H9 (cell line): ENCODE data around the gene TYW1. TPM values are rescaled to one million over a fixed set of nuclear protein-coding genes. Genes with fewer than 3 reads are reported as not detected.

Experiments used
- DNase-seq: peaks from one replicate; pipeline ENCODE4 v3.0.0-alpha.2; 2017
- H2AFZ ChIP-seq: one replicate; pipeline ENCODE4 v1.6.1; 2013; ENCODE audit warnings: mild to moderate bottlenecking, low read length, control low read depth, moderate library complexity
- H2AK5ac ChIP-seq: 2 replicates; pipeline ENCODE4 v1.6.1; 2013; ENCODE audit warnings: low read length, control low read depth, mixed read lengths; ENCODE audit not compliant: insufficient read length
- H2BK120ac ChIP-seq: one replicate; pipeline ENCODE4 v1.6.1; 2013; ENCODE audit warnings: low read depth, mild to moderate bottlenecking, low read length, control low read depth, inconsistent platforms; ENCODE audit not compliant: poor library complexity, severe bottlenecking
- H2BK12ac ChIP-seq: 2 replicates; pipeline ENCODE4 v1.6.1; 2013; ENCODE audit warnings: low read length, control low read depth, mixed read lengths, low read depth; ENCODE audit not compliant: insufficient read length
- H2BK15ac ChIP-seq: 2 replicates; pipeline ENCODE4 v1.6.1; 2013; ENCODE audit warnings: low read depth, low read length, control low read depth
- H2BK20ac ChIP-seq: one replicate; pipeline ENCODE4 v1.6.1; 2013; ENCODE audit warnings: low read depth, mild to moderate bottlenecking, low read length, control low read depth, inconsistent platforms; ENCODE audit not compliant: poor library complexity, severe bottlenecking
- H2BK5ac ChIP-seq: 2 replicates; pipeline ENCODE4 v1.6.1; 2013; ENCODE audit warnings: low read length, control low read depth, mixed read lengths; ENCODE audit not compliant: insufficient read length
- H3K14ac ChIP-seq: 2 replicates; pipeline ENCODE4 v1.6.1; 2013; ENCODE audit warnings: low read length, control low read depth; ENCODE audit not compliant: insufficient read depth
- H3K18ac ChIP-seq: 2 replicates; pipeline ENCODE4 v1.6.1; 2013; ENCODE audit warnings: low read depth, mild to moderate bottlenecking, mixed read lengths, low read length, control low read depth; ENCODE audit not compliant: insufficient read length
- H3K23ac ChIP-seq: 2 replicates; pipeline ENCODE4 v1.6.1; 2013; ENCODE audit warnings: low read length, control low read depth, mixed read lengths, low read depth; ENCODE audit not compliant: insufficient read length
- H3K23me2 ChIP-seq: 2 replicates; pipeline ENCODE4 v1.6.1; 2013; ENCODE audit warnings: low read depth, mild to moderate bottlenecking, mixed read lengths, low read length, control low read depth; ENCODE audit not compliant: insufficient read length, poor library complexity, severe bottlenecking
- H3K27ac ChIP-seq: 2 replicates; pipeline ENCODE4 v1.5.1; 2013; ENCODE audit warnings: low read length, control low read depth, mixed read lengths, low read depth; ENCODE audit not compliant: insufficient read length
- H3K27me3 ChIP-seq: 2 replicates; pipeline ENCODE4 v1.6.1; 2013; ENCODE audit warnings: low read length, control low read depth, inconsistent platforms; ENCODE audit not compliant: insufficient read depth
- H3K4ac ChIP-seq: 2 replicates; pipeline ENCODE4 v1.6.1; 2013; ENCODE audit warnings: low read depth, mild to moderate bottlenecking, control low read depth, inconsistent platforms, low read length, moderate library complexity
- H3K4me1 ChIP-seq: 2 replicates; pipeline ENCODE4 v1.6.1; 2013; ENCODE audit warnings: low read length, control low read depth, inconsistent platforms; ENCODE audit not compliant: insufficient read depth
- H3K4me2 ChIP-seq: 2 replicates; pipeline ENCODE4 v1.6.1; 2013; ENCODE audit warnings: low read length, control low read depth, mixed read lengths; ENCODE audit not compliant: insufficient read length, insufficient read depth
- H3K56ac ChIP-seq: 2 replicates; pipeline ENCODE4 v1.6.1; 2013; ENCODE audit warnings: low read depth, mild to moderate bottlenecking, mixed read lengths, low read length, control low read depth; ENCODE audit not compliant: insufficient read length
- H3K79me1 ChIP-seq: 2 replicates; pipeline ENCODE4 v1.6.1; 2013; ENCODE audit warnings: low read depth, mild to moderate bottlenecking, moderate library complexity, low read length, control low read depth, inconsistent platforms; ENCODE audit not compliant: insufficient read depth, poor library complexity, severe bottlenecking
- H3K79me2 ChIP-seq: 2 replicates; pipeline ENCODE4 v1.6.1; 2013; ENCODE audit warnings: low read length, control low read depth, inconsistent platforms; ENCODE audit not compliant: insufficient read depth
- H3K9ac ChIP-seq: 2 replicates; pipeline ENCODE4 v1.6.1; 2013; ENCODE audit warnings: low read length, control low read depth, mixed read lengths; ENCODE audit not compliant: insufficient read length; ENCODE audit errors: extremely low read depth
- H3K9me3 ChIP-seq: one replicate; pipeline ENCODE4 v1.6.1; 2013; ENCODE audit warnings: low read depth, low read length, inconsistent platforms; ENCODE audit not compliant: control insufficient read depth
- H3T11ph ChIP-seq: one replicate; pipeline ENCODE4 v1.6.1; 2013; ENCODE audit warnings: mild to moderate bottlenecking, low read length, control low read depth, inconsistent platforms
- H4K20me1 ChIP-seq: one replicate; pipeline ENCODE4 v1.6.1; 2013; ENCODE audit not compliant: control insufficient read depth, insufficient read length, insufficient read depth
- H4K5ac ChIP-seq: 2 replicates; pipeline ENCODE4 v1.6.1; 2013; ENCODE audit warnings: low read depth, mild to moderate bottlenecking, mixed read lengths, low read length, control low read depth; ENCODE audit not compliant: insufficient read length
- H4K8ac ChIP-seq: replicated peaks from 2 replicates; pipeline ENCODE4 v1.6.1; 2013; ENCODE audit warnings: low read length, control low read depth, mixed read lengths, low read depth; ENCODE audit not compliant: insufficient read length
- H4K91ac ChIP-seq: 2 replicates; pipeline ENCODE4 v1.6.1; 2013; ENCODE audit warnings: low read depth, mild to moderate bottlenecking, moderate library complexity, mixed read lengths, low read length, control low read depth; ENCODE audit not compliant: insufficient read length
- H3K27ac Mint-ChIP-seq, 3 experiments: 2 replicates in 2 of 3; 3 replicates in 1 of 3; pipeline ENCODE4 v1.8.0; 2020 to 2021; ENCODE audit warnings: mixed read lengths in 3 of 3, mild to moderate bottlenecking in 1 of 3, moderate library complexity in 1 of 3
- H3K27me3 Mint-ChIP-seq: 2 replicates; pipeline ENCODE4 v1.8.0; 2021; ENCODE audit warnings: low read depth, mild to moderate bottlenecking, moderate library complexity, mixed read lengths
- H3K36me3 Mint-ChIP-seq, 3 experiments: 2 replicates in 2 of 3; 3 replicates in 1 of 3; pipeline ENCODE4 v1.8.0; 2020 to 2021; ENCODE audit warnings: low read depth in 3 of 3, mixed read lengths in 3 of 3; ENCODE audit not compliant: insufficient read depth in 1 of 3
- H3K4me1 Mint-ChIP-seq, 2 experiments: 2 replicates each; pipeline ENCODE4 v1.8.0; 2020; ENCODE audit warnings: mixed read lengths in 2 of 2
- H3K4me3 Mint-ChIP-seq, 2 experiments: 2 replicates in 1 of 2; 3 replicates in 1 of 2; pipeline ENCODE4 v1.8.0; 2020 to 2021; ENCODE audit warnings: mild to moderate bottlenecking in 2 of 2, mixed read lengths in 2 of 2, moderate library complexity in 1 of 2
- H3K9me3 Mint-ChIP-seq, 2 experiments: 2 replicates in 1 of 2; 3 replicates in 1 of 2; pipeline ENCODE4 v1.8.0; 2020; ENCODE audit warnings: mild to moderate bottlenecking in 2 of 2, mixed read lengths in 2 of 2, moderate library complexity in 1 of 2
- WGBS: extraction: QIAGEN DNeasy Blood & Tissue Kit; methylation state at CpG from one replicate; pipeline ENCODE4 v1.1.7; 2013; ENCODE audit warnings: missing lambda C conversion rate, low lambda C conversion rate, mixed read lengths; ENCODE audit not compliant: insufficient read length; ENCODE audit errors: extremely low coverage; 5-methylcytosine and 5-hydroxymethylcytosine counted together
- total RNA-seq: library from RNA; stranded (reverse); gene quantifications from 2 replicates; pipeline ENCODE4 v1.2.1, GENCODE V29; 2021
- TF ChIP-seq, protein P1 (sequence below): fragments of 200-600 bp; sonication (generic); conservative IDR thresholded peaks from 3 replicates; pipeline ENCODE4 v1.8.0; 2021; ENCODE audit warnings: antibody characterized with exemption, mild to moderate bottlenecking

Gene TYW1
- total RNA-seq, 1 experiment from 2014 or later, result 22.3 TPM

DNA sequence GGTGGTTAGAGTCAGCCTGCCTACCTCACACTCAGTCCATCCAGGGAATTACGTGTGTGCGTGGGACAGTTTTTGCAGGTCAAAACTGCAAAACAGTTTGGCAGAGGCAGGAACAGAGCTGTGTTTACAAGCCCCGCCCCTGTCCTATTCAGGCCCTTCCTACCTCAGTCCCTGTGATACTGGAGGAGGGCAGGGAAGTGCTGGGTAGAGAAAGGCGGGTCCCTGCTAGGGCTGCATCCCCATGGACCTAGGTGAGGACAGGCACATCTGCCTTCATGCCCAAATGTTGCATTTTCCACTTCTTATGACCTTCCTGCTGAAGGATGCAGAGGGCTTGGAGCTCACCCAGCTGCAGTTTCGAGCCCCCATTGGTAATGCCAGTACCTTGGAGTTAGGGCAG, 26.3 kb upstream of the TYW1 start:
- H3K9me3 Mint-ChIP-seq, result peaks cover 6 to 16% of the 10 kb centered on the region in 2 experiments; a peak in 3 of 5 replicates
- Histone ChIP-seq H3K9me3 (no peaks in the 10 kb centered on the region), H2AFZ (no peak overlapping the region)

More for the DNA sequence above, 26.3 kb upstream of the TYW1 start:
- Histone ChIP-seq H4K8ac (no peak overlapping the region), H2BK20ac (no peak overlapping the region), H3K23me2 (no peaks in the 10 kb centered on the region), H3K27me3 (no peaks in the 10 kb centered on the region), H2BK120ac (no peak overlapping the region), H3K79me2 (no peaks in the 10 kb centered on the region), H4K20me1 (peaks cover 2% of the 10 kb centered on the region), H3K18ac (no peak overlapping the region), H3K14ac (no peak overlapping the region; the same call in 1 of the 2 replicates), H2AK5ac (no peak overlapping the region), H3T11ph (no peak overlapping the region), H3K4me2 (no peak overlapping the region), H4K91ac (no peak overlapping the region), H3K23ac (no peak overlapping the region), H2BK5ac (no peak overlapping the region), H4K5ac (no peak overlapping the region), H2BK15ac (no peak overlapping the region), H3K9ac (no peak overlapping the region), H2BK12ac (no peak overlapping the region), H3K79me1 (no peaks in the 10 kb centered on the region), H3K4ac (no peak overlapping the region), H3K56ac (no peak overlapping the region), H3K4me1 (no peaks in the 10 kb centered on the region), H3K27ac (no peak overlapping the region)
- no peaks in the 10 kb centered on the region for H3K27me3 Mint-ChIP-seq
- DNase-seq, result peak; percentile 45
- H3K36me3 Mint-ChIP-seq, result no peaks in the 10 kb centered on the region; a peak in 1 of 7 replicates
- H3K4me1 Mint-ChIP-seq, result peaks cover 6 to 7% of the 10 kb centered on the region in 2 experiments; a peak in 3 of 4 replicates
- WGBS, result no CpG with 5 or more reads among the region's 5 CpGs
- no peak overlapping the region for H3K4me3 Mint-ChIP-seq
- TF ChIP-seq, protein P1, sequence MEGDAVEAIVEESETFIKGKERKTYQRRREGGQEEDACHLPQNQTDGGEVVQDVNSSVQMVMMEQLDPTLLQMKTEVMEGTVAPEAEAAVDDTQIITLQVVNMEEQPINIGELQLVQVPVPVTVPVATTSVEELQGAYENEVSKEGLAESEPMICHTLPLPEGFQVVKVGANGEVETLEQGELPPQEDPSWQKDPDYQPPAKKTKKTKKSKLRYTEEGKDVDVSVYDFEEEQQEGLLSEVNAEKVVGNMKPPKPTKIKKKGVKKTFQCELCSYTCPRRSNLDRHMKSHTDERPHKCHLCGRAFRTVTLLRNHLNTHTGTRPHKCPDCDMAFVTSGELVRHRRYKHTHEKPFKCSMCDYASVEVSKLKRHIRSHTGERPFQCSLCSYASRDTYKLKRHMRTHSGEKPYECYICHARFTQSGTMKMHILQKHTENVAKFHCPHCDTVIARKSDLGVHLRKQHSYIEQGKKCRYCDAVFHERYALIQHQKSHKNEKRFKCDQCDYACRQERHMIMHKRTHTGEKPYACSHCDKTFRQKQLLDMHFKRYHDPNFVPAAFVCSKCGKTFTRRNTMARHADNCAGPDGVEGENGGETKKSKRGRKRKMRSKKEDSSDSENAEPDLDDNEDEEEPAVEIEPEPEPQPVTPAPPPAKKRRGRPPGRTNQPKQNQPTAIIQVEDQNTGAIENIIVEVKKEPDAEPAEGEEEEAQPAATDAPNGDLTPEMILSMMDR, result no peak
- peak overlapping the region in 1 of 3 experiments; percentile 34; a peak in 2 of 7 replicates for H3K27ac Mint-ChIP-seq
